GM18873 (cell line): Measurements from ENCODE around the gene GALNS.
"Not testable (repeated sequence)": the region's sequence is repeated elsewhere in the genome, so short reads cannot be mapped to it uniquely, and the experiment has no call there.

Experiments used
- ATAC-seq: cut with Tn5 transposase; IDR thresholded peaks from one replicate; pipeline ENCODE4 v1.9.1; 2021; ENCODE audit warnings: mild to moderate bottlenecking, moderate library complexity, moderate number of reproducible peaks; ENCODE audit not compliant: unreplicated experiment, low FRiP score

GALNS gene

DNA sequence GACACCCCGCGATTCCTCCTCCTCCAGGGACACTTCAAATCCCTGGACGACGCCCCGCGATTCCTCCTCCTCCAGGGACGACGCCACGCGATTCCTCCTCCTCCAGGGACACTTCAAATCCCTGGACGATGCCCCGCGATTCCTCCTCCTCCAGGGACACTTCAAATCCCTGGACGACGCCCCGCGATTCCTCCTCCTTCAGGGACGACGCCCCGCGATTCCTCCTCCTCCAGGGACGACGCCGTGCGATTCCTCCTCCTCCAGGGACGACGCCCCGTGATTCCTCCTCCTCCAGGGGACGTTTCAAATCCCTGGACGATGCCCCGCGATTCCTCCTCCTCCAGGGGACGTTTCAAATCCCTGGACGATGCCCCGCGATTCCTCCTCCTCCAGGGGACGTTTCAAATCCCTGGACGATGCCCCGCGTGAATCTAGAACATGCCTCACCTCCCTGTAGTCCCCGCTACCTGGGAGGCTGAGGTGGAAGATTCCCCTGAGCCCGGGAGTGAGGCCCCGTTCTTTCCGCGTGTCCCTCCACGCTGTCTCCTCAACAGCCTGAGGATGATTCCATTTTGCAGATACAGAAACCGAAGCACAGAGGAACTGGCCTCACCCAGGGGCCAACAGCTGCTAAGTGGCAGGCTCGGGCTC, 33.1 kb upstream of the GALNS start:
- not testable (repeated sequence) for ATAC-seq

DNA sequence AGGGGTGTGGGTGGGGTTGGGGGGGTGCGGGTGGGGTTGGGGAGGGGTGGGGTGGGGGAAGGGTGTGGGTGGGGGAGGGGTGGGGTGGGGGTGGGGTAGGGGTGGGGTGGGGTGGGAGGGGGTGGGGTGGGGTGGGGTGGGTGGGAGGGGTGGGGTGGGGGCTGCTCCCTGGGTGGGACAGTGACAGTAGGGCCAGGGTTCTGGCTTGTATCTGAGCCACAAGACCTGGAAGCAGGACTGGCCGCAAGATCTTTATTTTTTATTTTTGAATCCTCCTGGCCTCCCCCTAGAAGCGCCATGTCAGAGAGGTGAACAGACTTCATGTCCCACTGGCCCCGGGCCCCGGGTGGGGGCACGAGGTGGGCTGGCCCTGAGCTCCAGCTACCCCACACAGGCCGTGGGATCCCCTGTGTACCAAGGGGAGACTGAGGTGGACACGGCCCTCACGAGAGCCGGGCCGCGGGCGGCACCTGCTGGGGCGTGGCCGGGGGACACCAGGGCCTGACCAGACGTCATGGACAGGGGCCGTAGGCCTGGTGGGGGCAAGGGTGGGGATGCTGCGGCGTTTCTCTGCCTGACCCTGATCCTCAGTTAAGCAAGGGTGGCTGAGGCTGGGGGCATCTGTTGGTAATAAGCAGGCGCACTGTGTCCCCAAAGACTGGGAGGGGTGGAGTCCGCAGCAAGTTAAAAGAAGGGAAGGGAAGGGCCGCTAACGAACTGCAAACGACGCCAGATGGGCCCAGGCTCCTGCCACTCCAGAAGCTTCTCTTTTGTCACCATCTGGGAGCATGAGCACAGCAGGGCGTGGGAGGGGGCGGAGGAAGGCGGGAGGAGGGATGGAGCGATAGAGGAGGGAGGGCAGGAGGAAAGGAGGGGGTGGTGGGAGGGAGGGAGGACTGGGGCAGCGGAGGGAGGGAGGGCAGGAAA, 32.0 kb upstream of the GALNS start:
- no peak for ATAC-seq

DNA sequence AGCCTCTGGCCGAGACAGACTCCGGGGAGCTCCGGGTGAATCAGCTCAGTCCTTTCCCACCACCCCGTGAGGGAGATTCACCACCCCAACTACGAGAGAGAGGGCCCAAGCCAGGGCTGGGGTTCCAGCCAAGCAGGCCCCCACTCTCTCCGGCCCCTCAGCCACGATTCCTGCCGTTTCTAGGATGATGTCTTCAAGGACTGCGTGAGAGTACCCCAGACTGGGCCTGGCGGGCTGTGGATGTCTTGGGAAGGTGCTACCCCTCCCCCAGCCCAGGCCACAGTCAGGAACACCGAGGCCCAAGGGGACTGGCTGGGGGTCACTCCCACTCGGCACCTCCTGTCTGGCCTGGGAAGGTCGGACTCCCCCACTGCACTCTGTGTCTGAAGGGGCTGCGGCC, 31.3 kb upstream of the GALNS start:
- ATAC-seq, result no peak

DNA sequence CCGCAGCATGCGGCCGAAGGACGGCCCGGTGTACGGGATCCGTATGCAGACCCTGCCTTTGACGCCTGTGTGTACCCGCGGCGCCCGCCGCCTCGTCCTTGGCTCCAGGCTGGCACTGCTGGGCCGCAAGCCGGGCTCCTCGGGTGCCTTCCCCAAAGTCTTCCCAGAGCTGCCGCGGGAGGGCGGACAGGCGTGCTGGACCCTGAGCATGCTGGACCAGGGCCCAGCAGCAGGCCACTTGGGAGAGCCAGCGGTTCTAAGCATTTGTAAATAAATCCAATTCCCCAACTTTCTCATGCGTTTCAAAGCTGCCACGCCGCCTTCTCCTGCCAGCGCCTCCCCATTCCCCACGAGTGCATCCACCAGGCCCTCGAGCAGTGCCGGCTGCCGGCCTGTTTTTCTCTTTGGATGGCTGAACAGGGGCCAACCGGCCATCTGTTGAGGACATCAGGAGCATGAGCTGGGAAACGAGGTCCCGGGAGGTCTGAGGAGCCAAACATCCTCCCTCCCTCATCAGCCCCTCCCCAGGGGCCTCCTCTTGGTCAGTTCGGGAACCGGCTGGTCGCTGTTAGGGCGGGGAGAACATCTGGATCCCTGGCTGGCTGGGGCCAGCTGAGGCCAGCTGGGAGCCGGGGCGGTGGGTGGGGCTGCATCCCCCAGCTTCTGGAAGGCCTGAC, 30.2 kb upstream of the GALNS start:
- no peak for ATAC-seq

DNA sequence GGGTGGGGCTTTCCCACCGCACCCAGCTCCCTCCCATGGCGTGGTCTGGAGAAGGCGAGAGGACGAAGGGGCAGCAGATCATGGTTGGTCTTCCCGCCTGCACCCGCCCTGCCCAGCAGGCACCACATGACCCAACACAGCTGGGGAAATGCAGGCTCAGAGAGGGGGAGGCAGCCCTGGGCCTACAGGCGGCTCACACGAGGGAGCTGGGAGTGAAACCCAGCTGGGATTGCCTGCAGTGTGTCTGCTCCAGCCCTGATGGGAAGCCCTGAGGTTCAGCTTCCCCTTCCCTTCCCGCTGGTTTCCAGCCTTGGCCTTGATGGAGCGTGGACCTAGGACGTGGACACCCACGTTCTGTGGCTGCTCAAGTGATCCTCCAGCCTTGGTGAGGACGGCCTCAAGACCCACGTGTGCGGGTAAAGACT, 29.7 kb upstream of the GALNS start:
- ATAC-seq, result no peak

DNA sequence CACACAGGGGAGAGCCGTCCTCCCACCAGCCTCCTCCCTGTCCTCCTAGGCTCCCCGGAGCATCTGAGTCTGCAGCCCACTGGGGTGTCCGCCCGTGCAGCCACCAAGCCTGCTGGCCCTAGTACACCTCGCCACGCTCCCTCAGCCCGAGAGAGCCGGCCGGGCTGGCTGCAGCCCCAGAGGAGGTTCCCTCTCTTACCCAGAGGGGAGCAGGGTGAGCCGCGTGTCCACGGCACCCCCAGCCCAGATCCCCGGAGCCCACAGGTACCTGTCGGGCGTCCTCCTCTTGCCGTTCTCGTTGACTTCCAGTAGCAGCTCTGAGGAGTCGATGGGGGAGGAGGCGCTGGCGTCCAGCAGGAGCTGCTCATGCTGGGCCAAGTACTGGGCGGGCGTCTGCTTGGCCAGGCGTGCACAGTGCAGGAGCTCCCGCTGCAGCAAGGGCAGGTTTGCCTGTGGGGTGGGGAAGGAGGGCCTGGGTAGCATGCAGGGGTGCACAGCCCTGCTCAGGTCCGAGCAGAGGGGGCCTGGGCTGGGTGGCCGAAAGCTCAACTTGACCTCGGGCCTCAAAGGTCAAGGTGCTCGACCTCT, 29.0 kb upstream of the GALNS start:
- ATAC-seq, result no peak

DNA sequence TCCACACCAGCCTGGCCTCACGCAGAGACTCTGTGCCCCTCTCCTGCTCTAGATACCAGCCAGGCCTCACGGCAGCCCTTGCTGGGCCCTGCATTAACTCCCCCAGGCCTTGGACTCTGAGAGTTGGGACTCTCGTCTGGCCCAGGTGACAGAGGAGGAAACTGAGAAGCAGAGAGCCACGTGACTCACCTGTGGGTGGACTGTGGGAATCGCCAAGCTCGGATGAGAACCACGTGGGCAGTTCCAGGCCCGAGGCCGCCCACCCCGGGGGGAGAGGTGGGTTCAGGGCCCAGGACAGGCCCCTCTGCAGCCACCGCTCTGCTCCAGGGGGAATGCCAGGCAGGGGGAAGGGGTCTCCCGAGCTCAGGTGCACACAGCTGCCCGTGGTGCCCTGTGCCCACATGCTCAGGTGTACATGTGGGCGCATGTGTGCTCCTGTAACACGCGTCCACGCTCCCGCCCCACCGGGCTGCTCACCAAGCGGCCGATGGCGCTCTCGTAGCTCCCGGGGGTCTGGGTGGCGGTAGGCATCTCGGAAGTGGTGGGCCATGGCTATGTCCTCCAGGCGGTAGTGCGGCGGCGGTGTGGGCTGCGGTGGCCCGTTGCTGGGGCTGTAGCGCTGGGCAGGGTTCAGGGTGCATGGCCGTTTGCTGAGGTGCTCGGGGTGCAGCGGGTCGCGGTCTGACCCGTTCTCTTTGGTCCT, 28.0 kb upstream of the GALNS start:
- no peak for ATAC-seq

DNA sequence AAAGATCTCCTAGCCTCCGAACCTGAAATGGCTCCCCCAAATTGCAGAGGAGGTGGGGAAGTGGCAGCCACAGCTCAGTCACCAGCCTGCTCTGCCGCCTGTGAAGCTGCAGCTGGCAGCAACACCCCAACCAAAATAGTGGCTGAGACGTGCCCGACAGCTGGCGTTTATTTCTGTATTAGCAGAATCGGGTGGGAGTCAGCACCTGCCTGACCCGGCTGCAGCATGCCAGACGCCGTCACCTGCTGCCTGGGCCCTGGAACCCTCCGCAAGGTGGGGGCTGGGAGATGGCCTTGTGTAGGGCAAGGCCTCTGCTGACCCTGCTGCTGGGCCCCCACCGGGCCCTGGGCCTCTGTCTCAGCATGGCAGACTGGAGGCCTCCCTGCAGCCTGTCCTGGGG, 27.2 kb upstream of the GALNS start:
- ATAC-seq, result no peak

DNA sequence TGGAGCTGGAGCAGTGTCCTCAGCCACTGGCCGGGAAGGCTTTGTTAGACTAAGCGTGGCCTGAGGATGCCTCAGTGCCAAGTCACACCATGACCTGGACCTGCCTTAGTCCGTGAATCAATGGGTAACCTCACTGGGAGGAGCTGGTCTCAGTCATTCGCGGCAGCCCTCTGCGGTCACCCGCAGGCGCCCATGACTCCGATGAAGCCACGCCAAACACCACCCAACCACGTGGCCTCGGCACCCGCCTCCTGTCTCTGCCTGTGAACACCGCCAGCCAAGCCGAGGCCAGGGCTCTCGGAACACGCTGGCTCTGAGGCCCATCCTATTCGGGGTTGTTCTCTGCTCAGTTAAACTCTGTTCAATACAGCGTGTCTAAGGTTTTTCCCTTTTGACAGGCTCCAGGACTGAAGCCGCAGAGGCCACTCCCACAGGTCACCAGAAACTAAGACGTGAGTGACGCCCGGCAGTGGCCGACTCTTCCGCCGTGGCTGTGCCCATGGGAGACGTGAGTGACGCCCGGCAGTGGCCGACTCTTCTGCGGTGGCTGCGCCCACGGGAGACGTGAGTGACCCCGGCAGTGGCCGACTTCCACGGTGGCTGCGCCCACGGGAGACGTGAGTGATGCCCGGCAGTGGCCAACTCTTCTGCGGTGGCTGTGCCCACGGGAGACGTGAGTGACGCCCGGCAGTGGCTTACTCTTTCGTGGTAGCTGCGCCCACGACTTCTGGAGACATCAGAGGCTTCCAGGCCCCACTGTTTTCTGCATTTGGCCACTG, 26.6 kb upstream of the GALNS start:
- ATAC-seq, result no peak

DNA sequence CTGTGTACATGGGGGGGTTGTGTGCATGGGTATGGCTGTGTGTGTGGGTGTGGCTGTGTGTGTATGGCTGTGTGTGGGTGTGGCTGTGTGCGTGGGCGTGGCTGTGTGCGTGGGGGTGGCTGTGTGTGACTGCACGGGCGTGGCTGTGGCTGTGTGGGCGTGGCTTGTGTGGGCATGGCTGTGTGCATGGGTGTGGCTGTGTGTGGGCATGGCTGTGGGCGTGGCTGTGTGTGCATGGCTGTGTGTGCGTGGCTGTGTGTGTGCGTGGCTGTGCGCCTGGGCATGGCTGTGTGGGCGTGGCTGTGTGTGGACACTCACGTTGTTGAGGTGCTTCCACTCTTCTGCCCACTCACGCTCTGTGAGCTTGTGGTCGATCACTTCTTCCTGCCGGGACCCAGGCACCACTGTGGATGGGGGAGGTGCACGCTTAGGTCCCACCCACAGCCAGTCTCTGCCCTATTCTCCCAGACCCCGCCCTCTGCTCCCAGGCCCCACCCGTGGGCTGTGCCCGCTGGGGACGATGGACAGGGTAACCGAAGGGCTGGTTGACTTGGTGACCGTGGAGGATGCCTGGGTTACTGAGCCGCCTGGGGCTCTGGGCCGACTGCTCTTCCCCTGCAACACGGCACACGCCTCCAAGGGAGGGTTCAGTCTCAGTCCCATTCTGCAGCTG, 25.7 kb upstream of the GALNS start:
- no peak for ATAC-seq

DNA sequence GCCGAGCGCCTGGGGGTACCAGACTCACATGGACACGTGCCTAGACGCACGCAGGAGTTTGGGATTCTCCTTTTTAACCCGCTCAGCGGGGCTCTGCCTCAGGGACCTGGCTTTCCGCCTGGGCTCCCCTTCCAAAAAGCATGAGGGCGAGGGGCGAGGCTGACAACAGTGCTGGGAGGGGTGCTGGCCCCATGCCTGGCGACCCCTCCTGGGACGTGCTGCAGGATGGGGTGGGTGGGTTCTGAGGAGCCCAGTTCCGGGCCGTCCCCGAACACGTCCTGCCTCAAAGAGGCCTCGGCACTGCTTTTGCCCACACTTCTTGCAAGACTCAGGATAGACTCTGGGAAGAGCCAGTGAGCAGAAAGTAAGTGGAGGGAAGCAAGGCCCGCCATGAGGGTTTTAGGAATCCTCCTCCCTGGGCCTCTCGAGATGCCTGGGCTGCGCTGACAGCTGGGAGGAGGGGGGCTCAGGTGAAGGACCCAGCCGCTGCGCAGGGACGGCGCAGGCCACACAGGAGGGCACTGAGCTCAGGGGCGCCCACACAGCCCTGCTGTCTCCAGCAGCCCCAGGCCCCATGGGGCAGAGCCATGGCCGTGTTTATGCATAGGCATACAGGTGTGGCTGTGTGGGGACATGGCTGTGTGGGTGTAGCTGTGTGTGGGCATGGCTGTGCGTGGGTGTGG, 25.1 kb upstream of the GALNS start:
- ATAC-seq, result no peak

DNA sequence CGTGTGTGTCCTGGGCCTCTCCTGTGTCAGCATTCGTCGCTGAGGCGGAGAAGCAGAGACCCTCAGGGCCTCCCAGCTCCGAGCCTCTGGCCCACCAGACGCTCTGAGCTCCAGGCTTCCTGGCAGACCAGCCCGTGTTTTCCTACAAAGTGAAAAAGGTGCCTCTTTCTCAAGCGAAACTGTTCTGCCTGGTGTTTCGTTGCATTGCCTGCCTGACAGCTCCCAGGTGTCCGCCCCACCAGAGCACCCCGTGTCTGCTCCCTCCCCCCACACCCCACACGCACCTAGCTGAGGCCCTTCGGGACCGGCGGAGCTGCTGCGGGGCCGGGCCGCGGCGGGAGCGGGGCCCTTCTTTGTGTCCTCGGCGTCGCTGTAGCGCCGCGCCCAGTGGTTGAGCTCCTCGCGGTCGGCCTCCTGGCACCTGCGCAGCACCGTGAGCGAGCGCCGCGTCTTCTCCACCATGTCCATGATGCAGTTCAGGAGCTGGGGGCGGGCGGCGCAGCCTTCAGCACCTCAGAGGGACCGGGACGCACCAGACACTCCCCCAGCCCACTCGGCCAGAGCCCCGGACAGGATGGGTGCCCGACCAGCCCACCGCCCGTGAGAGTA, 24.4 kb upstream of the GALNS start:
- ATAC-seq, result no peak

DNA sequence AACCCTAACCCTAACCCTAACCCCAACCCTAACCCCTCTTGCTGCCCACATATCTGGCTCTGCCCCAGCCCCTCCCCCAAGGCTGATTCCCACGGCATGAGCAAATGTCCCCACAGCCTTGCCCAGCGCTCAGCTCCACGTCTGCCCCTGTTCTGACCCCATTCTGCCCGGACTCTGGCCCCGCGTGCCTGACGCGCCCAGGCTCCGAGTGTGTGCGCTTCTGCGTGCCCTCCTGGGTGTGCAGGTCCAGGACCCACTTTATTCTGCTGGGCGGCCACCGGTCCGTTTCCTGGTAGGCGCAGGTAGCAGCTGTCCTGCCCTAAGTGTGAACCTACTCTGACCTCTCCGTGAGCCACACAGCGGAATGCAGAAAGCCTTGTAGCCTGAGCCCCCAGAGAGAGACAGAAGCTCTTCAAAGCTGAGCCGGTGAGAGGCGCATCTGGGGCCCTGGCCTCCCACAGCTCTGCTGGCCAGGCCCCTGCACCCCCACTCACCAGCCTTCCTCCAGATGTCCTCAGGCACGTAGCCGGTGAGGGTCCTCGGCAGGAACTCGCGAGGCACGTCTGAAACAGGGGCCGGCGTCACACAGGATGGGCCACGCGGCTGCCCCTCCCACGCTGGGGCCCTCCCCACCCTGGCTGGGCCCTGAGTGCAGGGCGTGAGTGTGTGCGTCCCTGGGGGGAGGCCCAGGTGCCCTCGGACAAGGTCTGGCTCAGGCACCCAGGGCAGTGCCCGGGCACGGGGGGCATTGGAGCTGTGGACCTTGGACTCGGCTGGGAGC, 23.7 kb upstream of the GALNS start:
- no peak for ATAC-seq

DNA sequence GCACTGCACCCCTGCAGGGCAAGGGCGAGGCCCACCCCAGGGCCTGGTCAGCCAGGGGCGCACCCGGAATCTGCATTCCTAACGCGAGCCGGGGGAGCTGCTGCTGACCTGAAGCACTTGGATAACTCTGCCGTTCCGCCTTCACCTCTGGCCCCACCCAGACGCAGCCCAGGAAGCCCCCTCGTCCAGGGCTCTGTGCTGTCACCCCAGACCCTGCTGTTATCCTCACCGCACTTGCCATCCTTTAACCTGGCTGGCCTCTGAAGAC, 23.0 kb upstream of the GALNS start:
- ATAC-seq, result no peak

DNA sequence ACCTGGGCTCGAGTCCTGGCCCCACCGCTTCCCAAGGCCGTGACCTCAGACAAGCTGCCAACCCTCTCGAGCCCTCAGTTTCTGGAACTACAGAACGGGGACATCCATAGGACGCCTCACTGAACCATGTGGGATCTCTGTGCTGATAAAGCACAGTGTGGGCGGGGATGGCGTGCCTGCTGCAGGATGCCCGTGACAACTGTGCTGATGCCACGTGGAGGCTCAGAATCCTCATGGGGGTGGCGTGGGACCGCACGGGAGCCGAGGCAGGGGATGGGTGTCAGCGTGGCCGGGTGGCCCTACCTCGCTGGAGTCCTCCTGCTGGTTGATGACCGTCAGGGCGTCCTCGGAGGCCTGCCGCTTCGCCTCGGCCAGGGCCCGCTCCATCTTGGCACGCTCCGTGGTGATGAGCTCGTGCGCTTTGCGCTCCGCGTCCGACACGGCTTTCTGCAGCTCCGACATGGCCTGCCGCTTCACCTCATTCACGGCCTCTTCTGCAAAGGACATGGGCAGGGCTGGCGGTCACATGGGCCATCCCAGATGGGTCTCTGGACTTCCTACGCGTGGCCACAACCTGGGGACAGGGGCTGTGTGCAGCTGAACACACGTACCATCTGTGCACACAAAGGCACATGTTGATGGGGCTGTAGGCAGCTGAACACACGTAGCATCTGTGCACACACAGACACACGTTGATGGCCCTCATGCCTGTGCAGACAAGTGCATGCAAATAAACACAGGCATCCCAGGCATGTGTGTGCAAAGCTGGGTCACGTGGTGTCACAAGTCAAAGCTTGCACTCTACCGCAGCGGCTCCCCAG, 22.4 kb upstream of the GALNS start:
- no peak for ATAC-seq

DNA sequence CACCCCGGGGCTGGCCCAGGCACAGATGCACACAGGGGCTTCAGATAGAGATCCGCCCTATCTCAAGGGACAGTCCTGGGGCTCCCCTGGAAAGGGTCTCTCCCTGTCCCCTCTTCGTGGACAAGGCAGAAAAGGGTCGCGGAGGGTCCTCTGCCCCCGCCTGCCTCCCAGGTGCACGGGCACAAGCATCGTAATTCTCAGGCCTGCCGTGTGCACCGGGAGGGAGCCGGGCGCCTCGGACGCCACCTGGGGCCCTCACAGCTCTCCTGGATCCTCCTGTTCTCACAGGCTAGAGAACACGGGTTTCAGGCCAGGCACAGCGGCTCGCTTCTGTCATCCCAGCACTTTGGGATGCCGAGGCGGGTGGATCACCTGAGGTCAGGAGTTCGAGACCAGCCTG, 21.6 kb upstream of the GALNS start:
- ATAC-seq, result no peak
